DMS53 treated with DMSO at 0.1 percent for 48 hours (cell line): ENCODE data around the gene NBAS.
"Not testable (repeated sequence)": the region's sequence is repeated elsewhere in the genome, so short reads cannot be mapped to it uniquely, and the experiment has no call there.

Experiments used
- DNase-seq: peaks from one replicate; lab custom pipeline; 2025; ENCODE audit not compliant: unreplicated experiment; lab: John Stamatoyannopoulos, UW

NBAS gene

GRCh38 chr2:15561574-15562344 is 625 bp upstream of the NBAS start:
- no peak for DNase-seq

GRCh38 chr2:15560140-15560987 is 770 bp downstream of the NBAS start:
- DNase-seq = peak; percentile 14

GRCh38 chr2:15559379-15560139 is 1.6 kb downstream of the NBAS start:
- no peak for DNase-seq

GRCh38 chr2:15557887-15558311 is 3.2 kb downstream of the NBAS start:
- DNase-seq = no peak

- no peak for DNase-seq
Measured at GRCh38 chr2:15556311-15556930, 4.7 kb downstream of the NBAS start.

GRCh38 chr2:15555760-15556193 is 5.4 kb downstream of the NBAS start:
- no peak for DNase-seq

GRCh38 chr2:15554525-15555218 is 6.5 kb downstream of the NBAS start:
- DNase-seq = no peak

- DNase-seq = no peak
Measured at GRCh38 chr2:15553951-15554350, 7.2 kb downstream of the NBAS start.

- DNase-seq = no peak
Measured at GRCh38 chr2:15553519-15553918, 7.6 kb downstream of the NBAS start.

GRCh38 chr2:15548974-15549373 is 12.2 kb downstream of the NBAS start:
- DNase-seq = no peak

- no peak for DNase-seq
Measured at GRCh38 chr2:15547115-15547876, 13.8 kb downstream of the NBAS start.

GRCh38 chr2:15546297-15547098 is 14.6 kb downstream of the NBAS start:
- DNase-seq = no peak

GRCh38 chr2:15544227-15544626 is 16.9 kb downstream of the NBAS start:
- no peak for DNase-seq

- DNase-seq = no peak
Measured at GRCh38 chr2:15543541-15543940, 17.6 kb downstream of the NBAS start.

GRCh38 chr2:15543053-15543452 is 18.1 kb downstream of the NBAS start:
- DNase-seq = no peak

- not testable (repeated sequence) for DNase-seq
Measured at GRCh38 chr2:15542269-15542668, 18.9 kb downstream of the NBAS start.

- DNase-seq = not testable (repeated sequence)
Measured at GRCh38 chr2:15540523-15540922, 20.6 kb downstream of the NBAS start.

- no peak for DNase-seq
Measured at GRCh38 chr2:15539999-15540398, 21.1 kb downstream of the NBAS start.

GRCh38 chr2:15538792-15539191 is 22.3 kb downstream of the NBAS start:
- no peak for DNase-seq
